Measurements from ENCODE around the gene EFCAB14.

DNA sequence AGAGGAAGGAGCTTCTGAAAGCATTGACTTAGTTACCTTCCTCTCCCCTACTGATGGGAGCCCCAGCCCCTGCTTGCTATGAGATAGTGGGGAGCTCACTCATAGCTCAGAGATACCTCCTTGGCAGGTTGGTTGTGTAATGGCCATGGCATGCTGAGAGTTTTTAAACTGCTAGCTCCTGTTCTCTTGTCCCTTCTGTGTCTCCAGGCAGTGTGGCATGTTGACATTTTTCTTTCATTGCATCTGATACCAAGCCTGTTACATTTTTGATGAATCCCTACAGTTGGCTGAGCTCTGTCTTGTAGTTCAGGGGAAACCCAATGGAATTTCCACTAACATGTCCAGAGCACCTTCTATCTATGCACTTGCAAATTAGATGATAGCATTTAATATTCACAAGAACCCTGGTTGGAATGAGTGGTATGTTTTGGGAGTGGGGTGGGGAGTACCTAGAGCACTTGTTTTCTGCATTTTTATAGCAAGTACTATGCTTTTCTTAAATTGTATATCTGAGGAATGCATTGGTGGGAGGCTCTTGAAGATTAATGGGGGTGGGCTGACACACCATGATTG lies 39.1 kb upstream of the EFCAB14 start:
- TF ChIP-seq, protein P1, sequence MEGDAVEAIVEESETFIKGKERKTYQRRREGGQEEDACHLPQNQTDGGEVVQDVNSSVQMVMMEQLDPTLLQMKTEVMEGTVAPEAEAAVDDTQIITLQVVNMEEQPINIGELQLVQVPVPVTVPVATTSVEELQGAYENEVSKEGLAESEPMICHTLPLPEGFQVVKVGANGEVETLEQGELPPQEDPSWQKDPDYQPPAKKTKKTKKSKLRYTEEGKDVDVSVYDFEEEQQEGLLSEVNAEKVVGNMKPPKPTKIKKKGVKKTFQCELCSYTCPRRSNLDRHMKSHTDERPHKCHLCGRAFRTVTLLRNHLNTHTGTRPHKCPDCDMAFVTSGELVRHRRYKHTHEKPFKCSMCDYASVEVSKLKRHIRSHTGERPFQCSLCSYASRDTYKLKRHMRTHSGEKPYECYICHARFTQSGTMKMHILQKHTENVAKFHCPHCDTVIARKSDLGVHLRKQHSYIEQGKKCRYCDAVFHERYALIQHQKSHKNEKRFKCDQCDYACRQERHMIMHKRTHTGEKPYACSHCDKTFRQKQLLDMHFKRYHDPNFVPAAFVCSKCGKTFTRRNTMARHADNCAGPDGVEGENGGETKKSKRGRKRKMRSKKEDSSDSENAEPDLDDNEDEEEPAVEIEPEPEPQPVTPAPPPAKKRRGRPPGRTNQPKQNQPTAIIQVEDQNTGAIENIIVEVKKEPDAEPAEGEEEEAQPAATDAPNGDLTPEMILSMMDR (IDR thresholded peaks at IDR 0.05; ENCODE audit: poor library complexity), result no peak
- TF ChIP-seq EZH2 (IDR thresholded peaks at IDR 0.05; ENCODE audit: borderline replicate concordance), result no peak
